PC-3 (cell line): ENCODE results near the gene CCDC154. TPM values are rescaled to one million over a fixed set of nuclear protein-coding genes. Genes with fewer than 3 reads are reported as not detected.
A peak's percentile ranks its signal among the peaks of the same experiment; 100 is the strongest.

Source experiments
- ATAC-seq: fragments of 200-7000 bp; cut with Tn5 transposase; 2 replicates; pipeline ENCODE4 v1.9.1; 2020; ENCODE audit warnings: mild to moderate bottlenecking, moderate library complexity
- BruUV-seq: library from RNA; stranded (reverse); fragments of 400-500 nt; replicated peaks from 2 replicates; lab custom pipeline; 2021; lab: Mats Ljungman, UMichigan
- CTCF ChIA-PET: fragments of 300-600 bp; sonication (Branson Sonifier 250); formaldehyde crosslinking; loops from one replicate; lab custom pipeline; 2022; ENCODE audit warnings: antibody characterized with exemption; lab: Charles Lee
- POLR2A ChIA-PET: fragments of 300-600 bp; sonication (Branson Sonifier 250); formaldehyde crosslinking; loops from one replicate; lab custom pipeline; 2022; ENCODE audit warnings: antibody characterized with exemption; ENCODE audit not compliant: unreplicated experiment; lab: Charles Lee
- DNase-seq: peaks from one replicate; pipeline ENCODE4 v3.0.0-alpha.2; 2015
- H2AFZ ChIP-seq: fragments of 300-600 bp; sonication (generic); 2 replicates; pipeline ENCODE4 v1.6.0; 2016; ENCODE audit warnings: antibody characterized with exemption, low read length
- H3F3A ChIP-seq: fragments of 300-600 bp; sonication (generic); one replicate; pipeline ENCODE4 v1.6.0; 2017; ENCODE audit warnings: antibody characterized with exemption, low read length, control low read depth, mild to moderate bottlenecking; ENCODE audit not compliant: unreplicated experiment
- H3K27ac ChIP-seq: fragments of 300-600 bp; sonication (generic); 2 replicates; pipeline ENCODE4 v1.5.1; 2016; ENCODE audit warnings: mild to moderate bottlenecking, low read length
- H3K27me3 ChIP-seq: fragments of 300-600 bp; sonication (generic); 2 replicates; pipeline ENCODE4 v1.6.1; 2016; ENCODE audit warnings: low read length, mixed read lengths
- H3K36me3 ChIP-seq: fragments of 300-600 bp; sonication (generic); 2 replicates; pipeline ENCODE4 v1.6.1; 2016; ENCODE audit warnings: low read depth, mixed run types, low read length, mixed read lengths
- H3K4me1 ChIP-seq: fragments of 300-600 bp; sonication (generic); 2 replicates; pipeline ENCODE4 v1.5.1; 2016; ENCODE audit warnings: low read length; ENCODE audit not compliant: insufficient read depth
- H3K4me2 ChIP-seq: fragments of 300-600 bp; sonication (generic); 2 replicates; pipeline ENCODE4 v1.6.0; 2016; ENCODE audit warnings: low read length
- H3K4me3 ChIP-seq: fragments of 300-600 bp; sonication (generic); 2 replicates; pipeline ENCODE4 v1.5.1; 2016; ENCODE audit warnings: mild to moderate bottlenecking, low read length, mixed read lengths
- H3K79me2 ChIP-seq: fragments of 300-600 bp; sonication (generic); 2 replicates; pipeline ENCODE4 v1.6.1; 2017; ENCODE audit warnings: low read length, mixed read lengths
- H3K9ac ChIP-seq: fragments of 300-600 bp; sonication (generic); 2 replicates; pipeline ENCODE4 v1.6.0; 2016; ENCODE audit warnings: mild to moderate bottlenecking, low read length
- H3K9me2 ChIP-seq: fragments of 300-600 bp; sonication (generic); replicated peaks from 2 replicates; pipeline ENCODE4 v1.6.1; 2016; ENCODE audit warnings: mixed run types, low read length, mixed read lengths
- H3K9me3 ChIP-seq: fragments of 300-600 bp; sonication (generic); 2 replicates; pipeline ENCODE4 v1.6.1; 2016; ENCODE audit warnings: low read length, mixed read lengths
- H4K20me1 ChIP-seq: fragments of 300-600 bp; sonication (generic); 2 replicates; pipeline ENCODE4 v1.6.1; 2016; ENCODE audit warnings: low read length, mixed read lengths
- EZH2 ChIP-seq: fragments of 300-600 bp; sonication (generic); IDR thresholded peaks from one replicate; pipeline ENCODE4 v1.6.1; 2017; ENCODE audit warnings: antibody characterized with exemption, mild to moderate bottlenecking, low read length; ENCODE audit not compliant: unreplicated experiment
- EZH2phosphoT487 ChIP-seq: fragments of 300-600 bp; sonication (generic); IDR thresholded peaks from 2 replicates; pipeline ENCODE4 v1.6.1; 2018; ENCODE audit warnings: mild to moderate bottlenecking, antibody characterized with exemption, low read length, borderline replicate concordance
- intact Hi-C: fragments of 100-400 bp; cut with micrococcal nuclease; formaldehyde crosslinking; loops from 2 replicates; pipeline ENCODE4 v1.9.0; 2023
- total RNA-seq: library from RNA; depleted of rRNA; stranded (reverse); fragments of >200 nt; gene quantifications from 2 replicates; pipeline ENCODE4 v1.2.3, GENCODE V29; 2014
- TF ChIP-seq, protein P1 (sequence below): fragments of 300-600 bp; sonication (generic); conservative IDR thresholded peaks from 2 replicates; pipeline ENCODE4 v1.5.1; 2017; ENCODE audit warnings: antibody characterized with exemption, low read depth, mild to moderate bottlenecking, low read length

The CCDC154 gene
- total RNA-seq, 1 experiment from 2014 or later, result not detected

DNA sequence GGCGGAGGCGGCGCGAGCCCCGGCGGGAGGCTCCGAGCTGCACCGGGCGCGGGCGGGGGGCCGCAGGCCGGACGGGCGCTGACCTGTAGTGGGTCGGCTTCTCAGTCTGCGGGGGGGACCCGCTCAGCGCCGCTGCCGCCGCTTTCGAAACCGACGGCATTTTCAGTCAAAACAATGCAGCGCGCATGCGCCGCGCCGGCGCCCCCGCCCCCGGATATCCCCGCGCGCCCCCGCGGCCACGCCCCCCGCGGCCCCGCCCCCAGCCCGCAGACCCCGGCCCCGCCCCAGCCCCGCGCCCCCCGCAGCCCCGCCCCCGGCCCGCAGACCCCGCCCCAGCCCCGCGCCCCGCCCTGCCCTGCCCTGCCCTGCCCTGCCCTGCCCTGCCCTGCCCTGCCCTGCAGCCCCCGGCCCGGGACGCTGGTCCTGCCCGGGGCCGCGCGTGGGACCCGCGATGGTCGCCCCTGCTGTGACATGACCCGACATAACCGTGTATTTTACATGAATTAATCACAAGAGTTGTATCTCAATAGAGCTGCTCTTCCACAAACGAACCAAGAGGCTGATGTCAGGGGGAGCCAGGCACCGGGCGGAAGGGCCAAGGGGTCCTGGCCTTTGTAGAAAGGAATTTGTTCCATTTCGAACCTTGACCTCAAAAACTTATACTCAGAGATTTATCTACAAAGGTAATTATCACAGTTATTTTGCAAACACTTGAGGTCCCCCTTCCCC is 29.7 kb downstream of the CCDC154 start, which contains the start of gene UNKL:
Gene UNKL (minus strand): TSS at position 173 of the 729 bp plus-strand sequence. CDS start 13 bp downstream, at position 160.
- no peak within 1 kb of the TSS for H3K27ac ChIP-seq
- no peaks in the 10 kb centered on the region for H3K9me2 ChIP-seq
- H3F3A ChIP-seq, result peaks cover 9% of the 10 kb centered on the region
- no peaks in the 10 kb centered on the region for H4K20me1 ChIP-seq
- no peaks in the 10 kb centered on the region for H3K27me3 ChIP-seq
- H3K4me2 ChIP-seq, result peak within 1 kb of the TSS; percentile 87
- TF ChIP-seq, protein P1, sequence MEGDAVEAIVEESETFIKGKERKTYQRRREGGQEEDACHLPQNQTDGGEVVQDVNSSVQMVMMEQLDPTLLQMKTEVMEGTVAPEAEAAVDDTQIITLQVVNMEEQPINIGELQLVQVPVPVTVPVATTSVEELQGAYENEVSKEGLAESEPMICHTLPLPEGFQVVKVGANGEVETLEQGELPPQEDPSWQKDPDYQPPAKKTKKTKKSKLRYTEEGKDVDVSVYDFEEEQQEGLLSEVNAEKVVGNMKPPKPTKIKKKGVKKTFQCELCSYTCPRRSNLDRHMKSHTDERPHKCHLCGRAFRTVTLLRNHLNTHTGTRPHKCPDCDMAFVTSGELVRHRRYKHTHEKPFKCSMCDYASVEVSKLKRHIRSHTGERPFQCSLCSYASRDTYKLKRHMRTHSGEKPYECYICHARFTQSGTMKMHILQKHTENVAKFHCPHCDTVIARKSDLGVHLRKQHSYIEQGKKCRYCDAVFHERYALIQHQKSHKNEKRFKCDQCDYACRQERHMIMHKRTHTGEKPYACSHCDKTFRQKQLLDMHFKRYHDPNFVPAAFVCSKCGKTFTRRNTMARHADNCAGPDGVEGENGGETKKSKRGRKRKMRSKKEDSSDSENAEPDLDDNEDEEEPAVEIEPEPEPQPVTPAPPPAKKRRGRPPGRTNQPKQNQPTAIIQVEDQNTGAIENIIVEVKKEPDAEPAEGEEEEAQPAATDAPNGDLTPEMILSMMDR, result no peak
- TF ChIP-seq EZH2 (no peak), EZH2phosphoT487 (no peak)
- no peaks in the 10 kb centered on the region for H3K36me3 ChIP-seq
- peak; percentile 52 for ATAC-seq
- intact Hi-C loops, result no loop called here
- H3K4me3 ChIP-seq, result peak within 1 kb of the TSS; percentile 76
- no TSS peak for BruUV-seq
- 0 out of 2 replicates have a peak, but pooled peaks cover 5% of the 10 kb centered on the region for H3K4me1 ChIP-seq
- CTCF ChIA-PET, result no interaction called here
- no peaks in the 10 kb centered on the region for H3K9me3 ChIP-seq
- peaks cover 23% of the 10 kb centered on the region for H3K79me2 ChIP-seq
- H2AFZ ChIP-seq, result peak within 1 kb of the TSS; percentile 81
- POLR2A ChIA-PET, result no interaction called here
- H3K9ac ChIP-seq, result peak within 1 kb of the TSS; percentile 47
- peak; percentile 41 for DNase-seq

GRCh38 chr16:1413684-1414531 is 30.4 kb downstream of the CCDC154 start:
- H3K9ac ChIP-seq, result peak overlapping the region; percentile 47
- peak overlapping the region; percentile 81 for H2AFZ ChIP-seq
- no peak for TF ChIP-seq EZH2phosphoT487
- TF ChIP-seq, protein P1, result peak; percentile 71
- H3K36me3 ChIP-seq, result no peaks in the 10 kb centered on the region
- intact Hi-C loops, result no loop called here
- DNase-seq (peak; percentile 41), ATAC-seq (peak; percentile 59)
- BruUV-seq, result no TSS peak
- peak overlapping the region; percentile 76 for H3K4me3 ChIP-seq
- no peaks in the 10 kb centered on the region for H3K9me3 ChIP-seq
- ChIA-PET CTCF (no interaction called here), POLR2A (no interaction called here)
- peak overlapping the region; percentile 87 for H3K4me2 ChIP-seq
- H3F3A ChIP-seq, result peaks cover 9% of the 10 kb centered on the region
- no peak overlapping the region for H3K27ac ChIP-seq
- no peaks in the 10 kb centered on the region for H4K20me1 ChIP-seq
- H3K9me2 ChIP-seq, result no peaks in the 10 kb centered on the region
- H3K4me1 ChIP-seq, result 0 out of 2 replicates have a peak, but pooled peaks cover 4% of the 10 kb centered on the region
- H3K27me3 ChIP-seq, result no peaks in the 10 kb centered on the region
- peaks cover 15% of the 10 kb centered on the region for H3K79me2 ChIP-seq
